Measurements from ENCODE around the gene GNG10. TPM values are rescaled to one million over a fixed set of nuclear protein-coding genes. Genes with fewer than 3 reads are reported as not detected.

The GNG10 gene
- total and polyA plus RNA-seq, 2 experiments from 2014 or later = 23.4 to 59.9 TPM

DNA sequence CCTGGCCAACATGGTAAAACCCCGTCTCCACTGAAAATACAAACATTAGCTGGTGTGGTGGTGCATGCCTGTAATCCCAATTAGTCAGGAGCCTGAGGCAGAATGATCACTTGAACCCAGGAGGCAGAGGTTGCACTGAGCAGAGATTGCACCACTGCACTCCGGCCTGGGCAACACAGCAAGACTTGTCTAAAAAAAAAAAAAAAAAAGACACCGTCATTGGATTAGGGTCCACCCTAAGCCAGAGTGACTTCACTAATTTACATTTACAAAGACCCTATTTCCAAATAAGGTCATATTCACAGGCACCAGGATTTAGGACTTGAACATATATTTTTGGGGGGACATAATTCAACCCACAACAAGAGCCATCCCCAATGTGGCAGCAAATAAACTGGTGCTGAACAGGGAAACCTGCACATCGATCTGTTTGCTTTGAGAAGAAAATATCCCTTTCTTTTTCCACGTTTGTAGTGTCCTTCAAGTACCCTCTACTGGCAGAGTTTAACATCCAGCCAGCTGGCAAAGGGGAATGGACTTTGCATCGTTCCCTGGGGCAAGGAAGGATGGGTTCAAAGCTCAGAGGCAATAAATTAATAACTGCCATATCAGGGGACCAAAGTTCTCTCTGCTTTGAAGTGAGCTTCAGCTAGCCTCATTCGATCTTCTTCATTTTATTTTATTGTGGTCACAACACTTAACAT, 34.0 kb upstream of the GNG10 start:
- no peak overlapping the region for H3K4me3 ChIP-seq
- no peak for DNase-seq (ENCODE audit: low read depth in 1 of 2, low spot score in 1 of 2)
- TF ChIP-seq, protein P1, sequence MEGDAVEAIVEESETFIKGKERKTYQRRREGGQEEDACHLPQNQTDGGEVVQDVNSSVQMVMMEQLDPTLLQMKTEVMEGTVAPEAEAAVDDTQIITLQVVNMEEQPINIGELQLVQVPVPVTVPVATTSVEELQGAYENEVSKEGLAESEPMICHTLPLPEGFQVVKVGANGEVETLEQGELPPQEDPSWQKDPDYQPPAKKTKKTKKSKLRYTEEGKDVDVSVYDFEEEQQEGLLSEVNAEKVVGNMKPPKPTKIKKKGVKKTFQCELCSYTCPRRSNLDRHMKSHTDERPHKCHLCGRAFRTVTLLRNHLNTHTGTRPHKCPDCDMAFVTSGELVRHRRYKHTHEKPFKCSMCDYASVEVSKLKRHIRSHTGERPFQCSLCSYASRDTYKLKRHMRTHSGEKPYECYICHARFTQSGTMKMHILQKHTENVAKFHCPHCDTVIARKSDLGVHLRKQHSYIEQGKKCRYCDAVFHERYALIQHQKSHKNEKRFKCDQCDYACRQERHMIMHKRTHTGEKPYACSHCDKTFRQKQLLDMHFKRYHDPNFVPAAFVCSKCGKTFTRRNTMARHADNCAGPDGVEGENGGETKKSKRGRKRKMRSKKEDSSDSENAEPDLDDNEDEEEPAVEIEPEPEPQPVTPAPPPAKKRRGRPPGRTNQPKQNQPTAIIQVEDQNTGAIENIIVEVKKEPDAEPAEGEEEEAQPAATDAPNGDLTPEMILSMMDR (IDR thresholded peaks at IDR 0.05; ENCODE audit: low read depth, low read length) = no peak
- H3K36me3 ChIP-seq = no peaks in the 10 kb centered on the region
- no peaks in the 10 kb centered on the region for H3K27me3 ChIP-seq
- H3K27ac ChIP-seq = no peak overlapping the region
- no peaks in the 10 kb centered on the region for H3K9me3 ChIP-seq (ENCODE audit: low read depth)
- H3K4me1 ChIP-seq (ENCODE audit: low read depth) = peaks cover 4% of the 10 kb centered on the region

DNA sequence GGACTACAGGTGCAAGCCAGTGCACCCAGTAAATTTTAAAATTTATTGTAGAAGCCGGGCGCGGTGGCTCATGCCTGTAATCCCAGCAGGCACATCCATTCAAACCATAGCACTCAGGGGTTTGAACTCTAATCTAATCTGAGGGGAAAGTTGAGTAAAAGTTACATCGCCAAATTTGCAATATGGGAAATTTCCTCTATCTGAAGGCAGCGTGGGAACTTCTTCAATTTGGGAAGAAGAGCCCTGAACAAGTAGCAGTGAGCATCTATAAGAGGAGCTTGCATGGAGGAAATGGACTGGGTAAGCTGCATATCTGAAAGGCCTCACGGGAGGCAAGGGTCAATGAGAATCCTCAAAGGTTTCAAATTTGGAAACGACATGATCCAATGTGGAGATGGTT, 33.0 kb upstream of the GNG10 start:
- Histone ChIP-seq H3K27me3 (no peaks in the 10 kb centered on the region), H3K9me3 (ENCODE audit: low read depth) (no peaks in the 10 kb centered on the region), H3K4me1 (ENCODE audit: low read depth) (peaks cover 8% of the 10 kb centered on the region), H3K27ac (no peak overlapping the region), H3K4me3 (no peak overlapping the region), H3K36me3 (no peaks in the 10 kb centered on the region)
- no peak for DNase-seq (ENCODE audit: low read depth in 1 of 2, low spot score in 1 of 2)
- TF ChIP-seq, protein P1 (IDR thresholded peaks at IDR 0.05; ENCODE audit: low read depth, low read length) = no peak

DNA sequence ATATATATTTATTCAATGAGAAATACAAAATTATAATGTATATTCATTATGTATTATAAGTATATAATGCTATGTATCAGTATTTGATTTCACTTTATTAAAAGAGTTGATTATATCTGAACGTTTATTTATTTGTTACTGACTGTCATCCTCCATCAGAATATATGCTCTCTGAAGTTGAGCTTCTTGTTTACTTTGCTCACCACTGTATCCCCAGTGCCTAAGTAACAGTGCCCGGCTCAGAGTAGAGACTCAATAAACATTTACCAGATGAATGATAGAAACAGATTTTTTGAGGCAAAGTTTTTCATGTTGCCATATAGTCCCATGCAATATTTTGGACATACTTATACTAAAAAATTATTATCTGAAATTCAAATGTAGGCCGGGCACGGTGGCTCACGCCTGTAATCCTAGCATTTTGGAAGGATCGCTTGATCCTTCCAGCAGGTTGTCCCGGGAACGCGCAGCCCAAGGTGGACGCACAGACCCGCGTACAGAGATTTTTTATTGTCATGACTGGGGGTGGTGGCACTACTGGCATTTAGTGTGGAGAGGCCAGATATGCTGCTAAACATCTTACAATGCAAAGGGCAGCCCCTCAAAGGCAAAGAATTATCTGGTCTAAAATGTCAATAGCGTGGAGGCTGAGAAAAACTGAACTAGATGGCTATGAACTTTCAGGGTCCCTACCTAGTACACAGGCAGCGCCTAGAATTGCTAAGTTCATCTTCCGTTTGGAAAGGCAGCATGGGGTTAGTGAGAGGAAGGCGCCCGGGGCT, 31.0 kb upstream of the GNG10 start:
- DNase-seq (ENCODE audit: low read depth in 1 of 2, low spot score in 1 of 2) = no peak
- H3K4me3 ChIP-seq = peak overlapping the region; percentile 82
- TF ChIP-seq, protein P1 (IDR thresholded peaks at IDR 0.05; ENCODE audit: low read depth, low read length) = no peak
- H3K9me3 ChIP-seq (ENCODE audit: low read depth) = no peaks in the 10 kb centered on the region
- no peaks in the 10 kb centered on the region for H3K27me3 ChIP-seq
- peaks cover 26% of the 10 kb centered on the region for H3K4me1 ChIP-seq (ENCODE audit: low read depth)
- no peaks in the 10 kb centered on the region for H3K36me3 ChIP-seq
- H3K27ac ChIP-seq = no peak overlapping the region

DNA sequence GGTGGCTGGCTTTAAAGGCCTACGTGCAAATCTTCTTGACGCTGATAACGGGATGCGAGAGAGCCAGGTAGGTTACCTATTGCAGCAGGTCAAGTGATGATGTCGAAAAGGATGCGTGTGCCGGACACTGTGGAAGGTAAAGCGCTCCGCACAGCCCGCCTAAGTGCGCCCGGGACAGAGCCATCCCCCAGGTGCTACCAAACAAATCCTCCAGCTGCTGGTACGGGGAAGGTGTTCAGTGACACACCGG, 30.5 kb upstream of the GNG10 start:
- Histone ChIP-seq H3K4me3 (peak overlapping the region; percentile 82), H3K4me1 (ENCODE audit: low read depth) (peaks cover 32% of the 10 kb centered on the region), H3K36me3 (no peaks in the 10 kb centered on the region), H3K27me3 (no peaks in the 10 kb centered on the region), H3K27ac (no peak overlapping the region), H3K9me3 (ENCODE audit: low read depth) (no peaks in the 10 kb centered on the region)
- TF ChIP-seq, protein P1 (IDR thresholded peaks at IDR 0.05; ENCODE audit: low read depth, low read length) = no peak
- no peak for DNase-seq (ENCODE audit: low read depth in 1 of 2, low spot score in 1 of 2)

DNA sequence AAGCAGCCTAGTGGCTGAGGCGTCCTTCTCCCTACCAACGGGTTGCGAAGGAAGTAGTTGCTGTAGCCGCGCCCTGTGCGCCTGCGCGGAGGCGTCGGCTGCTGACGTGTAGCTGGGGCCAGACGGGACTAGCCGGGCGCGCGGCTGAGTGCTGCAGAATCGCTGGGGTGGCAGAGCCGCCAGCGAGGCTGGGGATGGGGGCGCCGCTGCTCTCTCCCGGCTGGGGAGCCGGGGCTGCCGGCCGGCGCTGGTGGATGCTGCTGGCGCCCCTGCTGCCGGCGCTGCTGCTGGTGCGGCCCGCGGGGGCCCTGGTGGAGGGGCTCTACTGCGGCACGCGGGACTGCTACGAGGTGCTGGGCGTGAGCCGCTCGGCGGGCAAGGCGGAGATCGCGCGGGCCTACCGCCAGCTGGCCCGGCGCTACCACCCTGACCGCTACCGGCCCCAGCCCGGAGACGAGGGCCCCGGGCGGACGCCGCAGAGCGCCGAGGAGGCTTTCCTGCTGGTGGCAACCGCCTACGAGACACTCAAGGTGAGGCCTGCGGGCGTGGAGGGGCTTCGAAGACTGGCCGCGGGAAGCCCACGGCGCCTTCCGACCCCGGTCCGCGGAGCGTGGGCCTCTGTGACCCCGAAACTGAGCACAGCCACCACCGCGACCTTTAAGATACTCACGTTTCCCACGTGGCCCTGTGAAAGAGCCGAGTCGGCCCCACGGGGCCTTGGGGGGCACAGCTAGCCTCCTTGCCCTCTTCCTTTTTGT, 30.0 kb upstream of the GNG10 start, which contains the start of gene DNAJC25:
Gene DNAJC25, plus strand, starts transcription at position 121 of the 758 bp plus-strand sequence. Its CDS starts 74 bp downstream, at position 195.
- H3K36me3 ChIP-seq = no peaks in the 10 kb centered on the region
- H3K9me3 ChIP-seq (ENCODE audit: low read depth) = no peaks in the 10 kb centered on the region
- H3K4me1 ChIP-seq (ENCODE audit: low read depth) = peaks cover 33% of the 10 kb centered on the region
- no peaks in the 10 kb centered on the region for H3K27me3 ChIP-seq
- DNase-seq (ENCODE audit: low read depth in 1 of 2, low spot score in 1 of 2) = peak; percentile 97 to 99
- H3K4me3 ChIP-seq = peak within 1 kb of the TSS; percentile 82
- TF ChIP-seq, protein P1 (IDR thresholded peaks at IDR 0.05; ENCODE audit: low read depth, low read length) = no peak
- peak within 1 kb of the TSS; percentile 83 for H3K27ac ChIP-seq

Data from cardiac muscle cell (in vitro differentiated cells and primary cell).